ENCODE data around the gene MFSD1. TPM values are rescaled to one million over a fixed set of nuclear protein-coding genes. Genes with fewer than 3 reads are reported as not detected.

The MFSD1 gene
- total and polyA plus RNA-seq, 2 of the 8 experiments (the other 6 are each of a cell fraction or from before 2014, with no cell fraction given): 9.3 to 11.5 TPM

GRCh38 chr3:158780766-158781165, 21.1 kb upstream of the MFSD1 start:
- H3K14ac ChIP-seq (ENCODE audit: insufficient read length): no peak overlapping the region
- H2BK12ac ChIP-seq (ENCODE audit: low read depth, low read length): no peak overlapping the region
- no peak overlapping the region for H2BK5ac ChIP-seq (ENCODE audit: low read depth, low read length)
- no peak overlapping the region for H3K23ac ChIP-seq (ENCODE audit: insufficient read length)
- H2BK120ac ChIP-seq (replicated peaks; ENCODE audit: low read depth, low read length): no peak overlapping the region
- 73% methylated on average over 1 of the region's 1 CpG; no CpG with 5 or more reads in 1 of the 2 experiments for WGBS, 2 experiments (ENCODE audit: extremely low coverage in 1 of 2, insufficient coverage in 1 of 2, insufficient read length in 1 of 2, insufficient replicate concordance in 2 of 2, low coverage in 1 of 2, low lambda C conversion rate in 2 of 2, missing lambda C conversion rate in 1 of 2)
- no peak overlapping the region for H3K4me3 ChIP-seq (ENCODE audit: extremely low read depth in 1 of 4, insufficient read depth in 2 of 4, low read depth in 3 of 4, low read length in 4 of 4)
- H3K79me2 ChIP-seq (ENCODE audit: control insufficient read depth in 1 of 2, insufficient read depth in 2 of 2, low read length in 2 of 2): no peaks in the 10 kb centered on the region
- no peak overlapping the region for H3K4me2 ChIP-seq (ENCODE audit: insufficient read depth in 1 of 2, low read depth in 2 of 2, low read length in 2 of 2)
- FAIRE-seq (no peak), DNase-seq (ENCODE audit: low read depth in 1 of 2, low spot score in 2 of 2) (no peak)
- no peaks in the 10 kb centered on the region for H3K36me3 ChIP-seq (ENCODE audit: control insufficient read depth in 2 of 4, insufficient read depth in 4 of 4, low read length in 3 of 4)
- H2BK15ac ChIP-seq (ENCODE audit: low read length): no peak overlapping the region
- no peak overlapping the region for H3K9ac ChIP-seq (replicated peaks in 1 of 4; ENCODE audit: extremely low read depth in 1 of 4, low read depth in 3 of 4, low read length in 3 of 4)
- H3K23me2 ChIP-seq (ENCODE audit: low read depth, low read length): no peaks in the 10 kb centered on the region
- H4K20me1 ChIP-seq (replicated peaks in 1 of 2; ENCODE audit: control insufficient read depth in 1 of 2, insufficient read depth in 2 of 2, low read length in 2 of 2): no peaks in the 10 kb centered on the region
- no peak overlapping the region for H2AFZ ChIP-seq (ENCODE audit: low read length)
- no peak overlapping the region for H3K56ac ChIP-seq (replicated peaks; ENCODE audit: insufficient read length, low read depth, low read length)
- no peak overlapping the region for H4K8ac ChIP-seq (ENCODE audit: extremely low read depth, insufficient read depth, low read length)
- POLR2A ChIA-PET (ENCODE audit: partially characterized antibody): interaction anchor here (0.6 kb wide), 1 partner anchor 11 kb away, joined by 3 read pairs; no protein-coding TSS in a partner anchor
- no peaks in the 10 kb centered on the region for H3K9me3 ChIP-seq (ENCODE audit: insufficient read depth in 2 of 2, low read depth in 1 of 2, low read length in 1 of 2)
- H4K91ac ChIP-seq (replicated peaks; ENCODE audit: insufficient read length, low read length): no peak overlapping the region
- CTCF ChIA-PET (ENCODE audit: partially characterized antibody): interaction anchor here (0.7 to 5.5 kb wide), 5 partner anchors 10 to 122 kb away, joined by 3 to 43 read pairs (median 3); no protein-coding TSS in a partner anchor
- no peak overlapping the region for H2BK20ac ChIP-seq (ENCODE audit: low read length)
- no peaks in the 10 kb centered on the region for H3K27me3 ChIP-seq (replicated peaks in 1 of 4; ENCODE audit: control insufficient read depth in 3 of 4, extremely low read depth in 1 of 4, insufficient read depth in 3 of 4, low read length in 3 of 4)
- no peak overlapping the region for H2AK5ac ChIP-seq (ENCODE audit: low read depth, low read length)
- H3K4ac ChIP-seq (replicated peaks; ENCODE audit: insufficient read length, low read depth, low read length): no peak overlapping the region
- no peaks in the 10 kb centered on the region for H3K4me1 ChIP-seq (replicated peaks in 1 of 4; ENCODE audit: control insufficient read depth in 3 of 4, insufficient read depth in 4 of 4, low read length in 3 of 4)
- H3K18ac ChIP-seq (ENCODE audit: extremely low read depth, low read length): no peak overlapping the region
- H4K5ac ChIP-seq (ENCODE audit: insufficient read length, low read depth, low read length): no peak overlapping the region
- H3K27ac ChIP-seq (ENCODE audit: low read depth, low read length): no peak overlapping the region
- H3K79me1 ChIP-seq (ENCODE audit: low read depth, low read length): no peaks in the 10 kb centered on the region
- TF ChIP-seq GABPA (IDR thresholded peaks at IDR 0.05; ENCODE audit: borderline replicate concordance, insufficient read depth, low read length): no peak
- no peak for TF ChIP-seq SIN3A (conservative IDR thresholded peaks at IDR 0.05 in 1 of 2, IDR thresholded peaks at IDR 0.05 in 1 of 2; ENCODE audit: low read depth in 1 of 2, low read length in 2 of 2)
- no peak for TF ChIP-seq POLR2AphosphoS5 (IDR thresholded peaks at IDR 0.05; ENCODE audit: low read depth, low read length)
- no peak for TF ChIP-seq EP300 (IDR thresholded peaks at IDR 0.05; ENCODE audit: borderline replicate concordance in 1 of 2, low read depth in 2 of 2, low read length in 2 of 2)
- TF ChIP-seq BACH1 (IDR thresholded peaks at IDR 0.05; ENCODE audit: low read length): no peak
- no peak for TF ChIP-seq KDM1A (IDR thresholded peaks at IDR 0.05; ENCODE audit: borderline replicate concordance, low read length)

All from H1 (cell line).